Heart right ventricle (tissue), 16 donors: ENCODE measurements around the gene GCKR. TPM values are rescaled to one million over a fixed set of nuclear protein-coding genes. Genes with fewer than 3 reads are reported as not detected.

Experiments used
- ATAC-seq, 8 donors: fragments of 200-7000 bp; cut with Tn5 transposase; one replicate each; pipeline ENCODE4 v1.9.1; 2020; ENCODE audit warnings: mild to moderate bottlenecking in 8 of 8, moderate library complexity in 8 of 8, moderate number of reproducible peaks in 1 of 8
- DNase-seq, 2 donors: peaks; one replicate each; pipeline ENCODE4 v3.0.0-alpha.2; 2020
- H3K27ac ChIP-seq, 10 donors: fragments of 200-600 bp; sonication (generic) in 2 of 10; one replicate each; pipeline versions ENCODE4 v1.5.0 to v1.8.0; 2020 to 2022; ENCODE audit warnings: mild to moderate bottlenecking in 3 of 10
- H3K27me3 ChIP-seq, 7 donors: fragments of 200-600 bp; one replicate each; pipeline ENCODE4 v1.8.0; 2021 to 2022; ENCODE audit warnings: mild to moderate bottlenecking in 2 of 7
- H3K36me3 ChIP-seq, 9 donors: fragments of 200-600 bp; sonication (generic) in 1 of 9; one replicate each; pipeline versions ENCODE4 v1.5.0 to v1.8.0; 2020 to 2022; ENCODE audit warnings: mild to moderate bottlenecking in 2 of 9
- H3K4me1 ChIP-seq, 9 donors: fragments of 200-600 bp; sonication (generic) in 1 of 9; one replicate each; pipeline versions ENCODE4 v1.5.0 to v1.8.0; 2020 to 2022; ENCODE audit warnings: mild to moderate bottlenecking in 4 of 9
- H3K4me3 ChIP-seq, 10 donors: fragments of 200-600 bp; sonication (generic) in 2 of 10; one replicate each; pipeline versions ENCODE4 v1.5.0 to v1.8.0; 2020 to 2022; ENCODE audit warnings: mild to moderate bottlenecking in 7 of 10, moderate library complexity in 2 of 10
- H3K9me3 ChIP-seq, 11 donors: fragments of 200-600 bp in 10 of 11; sonication (generic) in 2 of 11; one replicate each; pipeline versions ENCODE4 v1.5.0 to v1.8.0; 2013 to 2022; ENCODE audit warnings: mild to moderate bottlenecking in 2 of 11, control low read depth in 1 of 11, moderate library complexity in 1 of 11
- CTCF ChIP-seq, 9 donors: fragments of 200-600 bp; sonication (generic) in 2 of 9; IDR thresholded peaks; one replicate each; pipeline versions ENCODE4 v1.5.0 to v1.8.0; 2021 to 2022; ENCODE audit warnings: antibody characterized with exemption in 9 of 9, mild to moderate bottlenecking in 5 of 9, moderate library complexity in 1 of 9
- WGBS, 2 donors: extraction: QIAGEN DNeasy Blood & Tissue Kit; methylation state at CpG; one replicate each; pipeline ENCODE4 v1.1.7; 2013; ENCODE audit warnings: inconsistent platforms in 1 of 2; 5-methylcytosine and 5-hydroxymethylcytosine counted together
- intact Hi-C, 10 donors: fragments of 100-400 bp; cut with DNase I; formaldehyde crosslinking; loops; one replicate each; pipeline versions ENCODE4 v1.11.1 to v1.14.2; 2022
- polyA plus RNA-seq, 2 donors: library from polyadenylated mRNA; stranded (reverse); fragments of 200-250 nt; gene quantifications; one replicate each; pipeline ENCODE4 v1.2.3, GENCODE V29; 2013
- total RNA-seq, 10 donors: library from RNA; stranded (reverse); fragmentation: NEBNext Ultra II Directional in 3 of 10; extraction: Animal tissue kit (Norgen Biotek cat#: 25700) in 3 of 10; gene quantifications; one replicate each; pipeline versions ENCODE4 v1.2.1 to v1.2.4, GENCODE V29; 2021 to 2023
- donor health status: Arrhythmogenic right ventricular cardiomyopathy.
- donor health status: ischemic (EF 13 %, LVEDD 7.1; RV severe dilation, severe dysfunction).
- donor health status: healthy with polysubstance abuse.
- donor health status: DM: no; HTN: yes; CAD: no.
- donor health status: DM: no; HTN: no; CAD: no.
- donor health status: ischemic (EF 25% LVEDD 6.9; RV normal size, moderate dysfunction).
- donor health status: ischemic (EF 25% LVEDD 5.7; RV mildly dilated, moderate dysfunction).
- donor health status: healthy.
- donor health status: DM: yes; HTN: yes; CAD: no.
- donor health status: Ischemic cardiomyopathy.
- donor health status: ischemic (EF 35%, LVEDD 5.7; RV mildly dilated, moderate dysfunction).
- donor health status: nonischemic (EF 11% LVEDD 7.7; RV severe dilation, severe dysfunction).
- donor health status: DM: yes; HTN: yes; CAD: no.
- donor health status: PGD.
- donor health status: ischemic (EF 29% LVEDD 5.4; RV normal size, mild dysfunction).
- donor health status: nonischemic (EF 23%, LVEDD 6.1; RV moderate dilation, normal function).

The GCKR gene
- total and polyA plus RNA-seq, 12 donors, result 0.19 to 1.6 (median 0.90) TPM; not detected in 8

- ATAC-seq, result no peak
- TF ChIP-seq CTCF (IDR thresholded peaks at IDR 0.05), result no peak
- WGBS, 2 donors, result 84 to 87% methylated on average over 6 of the region's 6 CpGs
- H3K4me3 ChIP-seq, result no peak overlapping the region
- H3K27me3 ChIP-seq, result peaks cover 0 to 10% (median 0%) of the 10 kb centered on the region in 7 donors
- no peaks in the 10 kb centered on the region for H3K9me3 ChIP-seq
- H3K36me3 ChIP-seq, result no peaks in the 10 kb centered on the region
- no peak overlapping the region for H3K27ac ChIP-seq
- intact Hi-C loops, result no loop called here
- H3K4me1 ChIP-seq, result no peaks in the 10 kb centered on the region
- DNase-seq, result no peak
Observed at GRCh38 chr2:27506587-27506986, 9.9 kb downstream of the GCKR start.

GRCh38 chr2:27507293-27507692, 10.7 kb downstream of the GCKR start:
- Histone ChIP-seq H3K27me3 (peaks cover 0 to 10% (median 0%) of the 10 kb centered on the region in 7 donors), H3K9me3 (no peaks in the 10 kb centered on the region), H3K4me1 (no peaks in the 10 kb centered on the region), H3K36me3 (no peaks in the 10 kb centered on the region), H3K4me3 (no peak overlapping the region), H3K27ac (no peak overlapping the region)
- no peak for DNase-seq
- WGBS, 2 donors, result 69 to 72% methylated on average over 4 of the region's 4 CpGs
- intact Hi-C loops, result no loop called here
- TF ChIP-seq CTCF (IDR thresholded peaks at IDR 0.05), result no peak
- ATAC-seq, result no peak

DNA sequence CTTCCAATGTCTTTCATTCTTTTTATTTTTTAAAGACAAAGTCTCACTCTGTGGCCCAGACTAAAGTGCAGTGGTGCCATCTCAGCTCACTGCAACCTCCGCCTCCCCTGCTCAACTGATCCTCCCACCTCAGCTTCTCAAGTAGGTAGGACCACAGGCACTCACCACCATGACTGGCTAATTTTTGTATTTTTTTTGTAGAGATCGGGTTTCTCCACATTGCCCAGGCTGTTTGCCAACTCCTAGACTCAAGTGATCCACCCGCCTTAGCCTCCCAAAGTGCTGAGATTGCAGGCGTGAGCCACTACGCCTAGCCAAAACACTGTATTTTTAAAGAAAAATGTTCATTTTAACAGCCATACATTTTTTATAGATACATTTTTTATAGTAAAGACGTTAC, 12.7 kb downstream of the GCKR start:
- Histone ChIP-seq H3K4me3 (no peak overlapping the region), H3K27me3 (peaks cover 0 to 15% (median 0%) of the 10 kb centered on the region in 7 donors), H3K27ac (no peak overlapping the region), H3K36me3 (no peaks in the 10 kb centered on the region), H3K9me3 (no peaks in the 10 kb centered on the region), H3K4me1 (no peaks in the 10 kb centered on the region)
- TF ChIP-seq CTCF (IDR thresholded peaks at IDR 0.05), result no peak
- no peak for DNase-seq
- intact Hi-C loops, result no loop called here
- 54 to 58% methylated on average over 6 of the region's 6 CpGs for WGBS, 2 donors
- no peak for ATAC-seq

DNA sequence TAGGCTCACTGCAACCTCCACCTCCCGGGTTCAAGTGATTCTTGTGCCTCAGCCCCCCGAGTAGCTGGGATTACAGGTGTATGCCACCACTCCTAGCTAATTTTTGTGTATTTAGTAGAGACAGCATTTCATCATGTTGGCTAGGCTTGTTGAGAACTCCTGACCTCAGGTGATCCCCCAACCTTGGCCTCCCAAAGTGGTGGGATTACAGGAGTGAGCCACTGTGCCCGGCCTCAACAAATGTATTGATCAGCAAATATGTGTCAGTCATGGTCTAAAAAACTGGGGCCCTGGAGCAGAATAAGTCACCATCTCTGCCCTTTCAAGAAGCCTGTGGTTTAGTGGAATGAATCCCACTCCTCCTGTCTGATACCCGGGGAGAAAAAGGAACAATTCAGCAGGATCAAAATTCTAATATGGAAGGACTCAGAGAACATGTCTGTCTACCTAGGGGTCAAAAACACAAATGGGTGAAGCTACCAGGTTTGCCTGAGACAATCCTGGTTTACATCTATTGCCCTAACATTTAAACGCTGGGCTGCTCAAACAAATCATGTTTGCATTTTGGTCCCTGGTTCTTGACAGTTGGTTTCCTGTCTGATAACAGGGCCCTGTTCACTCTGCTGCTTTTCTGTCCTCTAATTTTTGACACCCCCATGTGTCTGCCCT, 21.6 kb downstream of the GCKR start:
- Histone ChIP-seq H3K36me3 (no peaks in the 10 kb centered on the region), H3K4me3 (no peak overlapping the region), H3K4me1 (no peaks in the 10 kb centered on the region), H3K27ac (no peak overlapping the region), H3K27me3 (peaks cover 0 to 29% (median 9%) of the 10 kb centered on the region in 7 donors), H3K9me3 (no peaks in the 10 kb centered on the region)
- DNase-seq, result no peak
- intact Hi-C loops, result no loop called here
- no peak for ATAC-seq
- no peak for TF ChIP-seq CTCF (IDR thresholded peaks at IDR 0.05)
- 73 to 75% methylated on average over 5 of the region's 5 CpGs for WGBS, 2 donors
